ENCODE data around the gene KLHL8.

DNA sequence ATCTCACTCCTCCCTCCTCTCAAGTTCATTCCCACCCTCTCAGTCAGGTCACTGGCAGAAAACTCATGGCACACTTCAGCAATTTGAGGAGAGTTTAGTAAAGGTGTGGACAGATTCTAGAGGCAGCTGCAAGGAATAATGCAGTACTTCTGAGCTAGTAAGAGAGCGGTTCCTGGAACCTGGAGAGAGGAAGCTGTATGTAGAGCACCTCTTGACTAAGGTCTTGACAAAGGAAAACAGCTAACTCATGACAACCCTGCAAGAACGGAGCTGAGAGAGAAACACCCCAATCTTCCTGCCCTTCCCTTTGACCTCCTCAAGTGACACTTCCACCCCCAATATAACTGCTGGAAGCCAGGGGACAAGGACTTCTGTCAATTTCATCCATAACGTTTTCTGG lies 9.6 kb upstream of the KLHL8 start:
- no peak for TF ChIP-seq POLR2A (IDR thresholded peaks at IDR 0.05; ENCODE audit: low read depth, low read length)
- TF ChIP-seq TAF1 (IDR thresholded peaks at IDR 0.05; ENCODE audit: low read depth, low read length): no peak

Measured in GM12891 (cell line).